Stimulated activated CD4-positive, alpha-beta T cell treated with anti-CD3 and anti-CD28 coated beads, Interleukin-1b, Interleukin-23, amount 100 ng/mL, for 24 hours (primary cell): Measurements from ENCODE around the gene TWF2.
A peak's percentile ranks its signal among the peaks of the same experiment; 100 is the strongest.

Experiments
- DNase-seq, 4 experiments: peaks; one replicate each; pipeline ENCODE4 v3.0.0-alpha.2; 2020; ENCODE audit warnings: low read depth in 4 of 4, low spot score in 1 of 4

Gene TWF2

DNA sequence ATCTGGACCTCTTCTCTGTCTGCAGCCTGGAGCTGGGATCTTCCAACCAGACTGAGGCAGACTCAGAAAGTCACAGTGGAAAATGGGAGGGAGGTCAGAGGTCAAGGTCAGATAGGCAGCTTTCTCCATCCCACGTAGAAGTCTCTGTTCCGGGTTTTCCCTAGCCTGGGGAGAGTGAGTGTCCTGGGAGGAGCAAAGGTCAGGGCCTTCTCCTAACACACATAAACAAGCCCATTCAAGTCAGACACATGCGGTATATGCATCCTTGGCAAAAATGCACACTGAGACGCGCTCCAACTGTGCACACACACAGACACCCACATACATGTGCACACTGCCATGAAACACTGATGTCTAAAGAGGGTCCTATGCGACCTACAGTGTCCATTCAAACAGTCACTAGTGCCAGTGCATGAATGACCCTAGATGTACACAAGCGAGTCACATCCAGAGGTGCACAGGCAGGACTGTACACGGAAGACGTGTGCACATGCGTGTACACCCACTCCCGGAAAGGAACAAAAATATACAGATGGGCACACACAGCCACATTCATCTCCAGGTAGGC lies 681 bp downstream of the TWF2 start:
- no peak for DNase-seq

- no peak for DNase-seq
Measured at GRCh38 chr3:52237657-52238172, 1.2 kb downstream of the TWF2 start.

- no peak for DNase-seq
Measured at GRCh38 chr3:52237006-52237656, 1.8 kb downstream of the TWF2 start.

DNA sequence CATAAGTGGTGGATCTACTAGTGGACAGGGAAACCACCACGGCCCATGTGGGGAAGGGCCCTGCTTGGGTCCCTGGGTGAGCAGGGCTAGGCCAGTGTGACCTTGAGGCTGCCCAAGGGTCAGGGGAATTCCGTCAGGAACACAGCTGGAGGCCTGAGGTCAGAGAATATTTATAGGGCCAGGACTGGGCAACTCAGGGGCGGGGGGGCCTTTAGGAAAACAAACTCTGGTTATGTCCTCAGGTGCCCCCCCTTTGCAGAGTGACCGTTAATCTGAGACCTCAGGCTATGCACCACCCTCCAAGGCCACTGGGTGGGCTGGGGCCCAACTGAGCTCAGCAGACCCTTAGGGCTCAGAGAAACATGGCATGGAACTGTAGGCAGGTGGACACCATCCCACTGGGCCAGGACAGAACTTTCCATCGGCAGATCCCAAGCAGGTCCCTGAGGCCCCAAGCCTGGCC lies 2.5 kb downstream of the TWF2 start:
- DNase-seq: no peak

DNA sequence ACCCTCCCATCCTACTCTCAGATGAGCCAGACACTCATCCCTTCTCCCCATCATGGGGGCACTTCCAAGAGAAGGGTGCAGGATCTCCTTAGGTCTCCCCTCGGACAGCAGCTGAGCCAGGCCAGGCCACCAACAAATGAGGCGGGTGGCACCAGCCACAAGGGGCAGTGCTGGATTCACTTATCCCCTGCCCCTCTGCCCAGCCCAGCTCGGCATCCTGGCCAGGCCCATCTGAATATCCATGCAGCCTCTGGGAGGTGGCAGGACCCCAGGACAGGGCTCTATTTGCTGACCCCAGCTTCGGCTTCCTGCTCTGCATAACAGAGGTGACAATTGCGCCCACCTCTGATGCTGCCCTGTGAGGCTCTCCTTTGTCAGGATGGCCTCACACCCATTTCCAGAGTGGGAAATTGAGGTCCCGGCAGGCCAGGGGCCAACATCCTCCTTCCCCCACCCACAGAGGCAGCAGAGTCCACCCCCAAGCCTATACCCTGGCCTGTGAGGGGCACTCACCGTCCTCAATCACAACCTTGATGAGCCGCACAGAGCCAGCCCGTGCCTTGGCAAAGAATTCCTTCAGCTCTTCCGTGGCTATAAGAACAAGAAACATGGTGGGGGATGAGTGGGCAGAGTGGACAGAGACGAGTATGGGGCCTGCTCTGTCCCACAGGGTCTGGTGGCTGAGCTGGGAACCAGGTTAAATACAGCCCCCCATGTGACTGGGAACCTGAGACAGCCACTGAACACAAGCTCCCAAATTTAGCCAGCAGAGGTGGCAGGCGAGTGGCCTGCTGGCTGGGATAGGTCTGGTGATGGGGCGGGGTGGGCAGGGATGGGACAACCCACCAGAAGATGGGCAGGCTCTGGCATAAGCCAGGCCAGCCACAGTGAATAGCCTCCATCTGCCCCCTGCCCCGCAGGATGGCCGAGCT lies 4.2 kb downstream of the TWF2 start:
- no peak for DNase-seq

GRCh38 chr3:52233968-52234367 lies 5.0 kb downstream of the TWF2 start:
- no peak for DNase-seq

DNA sequence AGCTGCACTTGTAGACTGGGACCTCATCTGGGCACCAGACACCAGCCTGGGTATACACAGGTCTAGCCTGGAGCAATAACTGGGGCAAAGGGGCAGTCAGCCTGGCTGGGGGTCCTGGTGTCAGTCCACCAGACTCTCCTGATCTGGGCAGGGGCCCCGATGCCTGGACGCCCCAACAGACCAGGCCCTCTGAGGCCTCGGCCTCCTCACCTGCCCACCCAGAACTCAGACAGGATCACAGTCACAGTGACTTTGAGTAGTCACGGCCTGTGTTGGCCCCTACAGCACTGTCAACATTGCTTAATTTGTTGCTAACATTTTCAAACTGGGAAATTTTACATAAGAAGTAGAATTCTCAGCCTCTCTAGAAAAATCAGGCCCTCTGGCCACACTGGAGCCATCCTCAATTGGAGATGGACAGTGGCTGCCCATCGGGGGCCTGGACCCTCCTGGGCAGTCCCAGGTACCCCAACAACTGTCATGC lies 5.8 kb downstream of the TWF2 start:
- no peak for DNase-seq

DNA sequence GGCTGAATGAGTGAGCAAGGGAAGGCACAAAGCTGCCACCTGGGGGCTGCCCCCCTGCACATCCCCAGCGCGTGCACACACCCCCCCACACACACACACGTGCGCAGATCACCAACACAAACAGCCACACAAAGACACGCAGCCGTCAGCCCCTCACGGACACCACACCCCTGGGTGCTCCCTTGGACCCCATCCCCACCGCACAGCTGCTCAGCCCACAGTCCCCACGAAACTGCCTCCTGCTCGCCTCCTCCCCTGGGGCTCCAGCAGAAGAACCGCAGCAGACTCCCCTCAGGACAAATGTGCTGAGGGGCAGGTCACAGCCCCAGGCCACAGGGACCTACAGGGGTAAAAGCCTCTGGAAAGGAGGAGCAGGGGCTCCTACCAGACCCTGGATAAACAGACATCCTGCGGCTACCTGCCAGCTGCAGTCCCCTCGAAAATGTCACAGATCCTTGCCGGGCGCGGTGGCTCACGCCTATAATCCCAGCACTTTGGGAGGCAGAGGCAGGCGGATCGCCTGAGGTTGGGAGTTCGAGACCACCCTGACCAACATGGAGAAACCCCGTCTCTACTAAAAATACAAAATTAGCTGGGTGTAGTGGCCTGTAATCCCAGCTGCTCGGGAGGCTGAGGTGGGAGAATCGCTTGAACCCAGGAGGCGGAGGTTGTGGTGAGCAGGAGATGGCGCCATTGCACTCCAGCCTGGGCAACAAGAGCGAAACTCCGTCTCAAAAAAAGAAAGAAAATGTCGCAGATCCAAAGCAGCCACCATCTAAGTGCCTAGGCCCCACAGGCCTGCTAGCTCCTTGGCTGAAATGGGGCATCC lies 6.5 kb downstream of the TWF2 start:
- no peak for DNase-seq

GRCh38 chr3:52231502-52232278 lies 7.3 kb downstream of the TWF2 start:
- DNase-seq: peak; percentile 83 to 95 (median 88)

DNA sequence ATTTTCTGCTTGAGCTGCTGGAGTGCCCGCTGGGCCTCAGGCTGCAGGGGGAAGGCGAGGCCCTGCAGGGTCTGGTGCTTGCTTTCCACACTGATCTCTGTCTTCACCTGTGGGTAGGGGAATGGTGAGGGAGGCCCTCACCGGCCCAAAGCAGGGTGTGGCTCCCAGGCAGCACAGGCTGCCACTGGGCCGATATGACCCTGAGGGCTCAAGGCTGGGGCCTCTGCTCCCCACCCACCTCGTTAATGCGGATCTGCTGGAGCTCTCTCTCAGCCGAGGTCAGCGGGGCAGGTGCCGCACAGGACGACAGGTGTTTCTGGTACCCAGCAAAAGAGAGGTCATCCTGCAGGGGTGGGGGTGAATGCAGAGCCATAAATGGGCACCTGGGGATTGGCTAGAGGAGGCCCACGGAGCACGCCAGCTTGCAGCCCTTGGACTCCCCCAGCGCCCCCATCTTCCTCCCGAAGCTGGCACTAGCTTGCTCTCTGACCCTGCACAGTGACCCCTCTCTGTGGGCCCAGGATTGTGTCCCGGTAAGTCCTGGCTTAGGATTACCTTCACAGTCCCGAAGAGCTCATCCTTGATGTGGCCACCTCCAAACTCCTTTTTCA lies 8.0 kb downstream of the TWF2 start:
- DNase-seq: no peak

DNA sequence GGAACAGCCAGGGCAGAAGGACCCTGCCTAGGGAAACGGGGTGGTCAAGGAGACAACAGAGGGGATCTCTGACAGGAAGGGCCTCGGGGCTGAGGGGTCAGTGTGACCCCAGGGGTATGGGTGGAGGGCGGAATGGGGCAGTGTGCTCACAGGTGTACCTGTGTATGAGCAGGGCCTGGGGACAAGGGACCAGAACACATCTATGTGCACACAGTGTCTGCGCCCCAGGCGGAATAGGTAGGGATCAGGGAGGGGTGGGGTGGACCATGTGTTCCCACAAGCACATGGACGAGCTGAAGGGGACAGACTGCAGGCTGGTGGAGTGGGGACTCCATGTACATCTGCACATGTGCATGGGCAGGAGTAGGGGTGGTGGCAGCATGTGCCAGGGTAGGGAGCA lies 8.5 kb downstream of the TWF2 start:
- no peak for DNase-seq

- no peak for DNase-seq
Measured at GRCh38 chr3:52229656-52230055, 9.3 kb downstream of the TWF2 start.

DNA sequence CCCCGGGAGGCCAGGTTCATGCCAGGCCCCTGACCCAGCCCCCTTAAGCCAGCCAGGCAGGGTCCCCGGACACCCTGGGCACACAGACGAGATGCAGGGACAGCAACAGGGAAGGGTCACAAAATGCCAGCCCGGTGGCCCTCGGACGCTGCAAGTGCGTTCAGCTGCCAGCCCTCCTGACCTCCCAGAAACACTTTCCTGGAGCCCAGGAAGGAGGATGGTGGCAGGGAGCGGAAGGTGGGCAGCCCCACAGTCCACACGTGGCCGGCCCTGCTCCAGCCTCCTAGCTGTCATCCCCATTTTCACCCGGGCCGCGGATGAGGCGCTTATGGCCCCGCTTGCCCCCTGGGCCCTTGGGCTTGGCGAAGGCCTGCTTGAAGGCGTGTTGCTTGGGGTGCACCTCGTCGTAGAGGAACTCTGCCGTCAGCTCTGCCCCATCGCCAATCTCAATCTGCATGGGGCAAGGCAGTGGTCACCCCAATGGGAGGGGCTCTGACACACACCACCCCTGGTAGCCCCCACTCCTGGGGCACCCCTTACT lies 10.1 kb downstream of the TWF2 start:
- no peak for DNase-seq

DNA sequence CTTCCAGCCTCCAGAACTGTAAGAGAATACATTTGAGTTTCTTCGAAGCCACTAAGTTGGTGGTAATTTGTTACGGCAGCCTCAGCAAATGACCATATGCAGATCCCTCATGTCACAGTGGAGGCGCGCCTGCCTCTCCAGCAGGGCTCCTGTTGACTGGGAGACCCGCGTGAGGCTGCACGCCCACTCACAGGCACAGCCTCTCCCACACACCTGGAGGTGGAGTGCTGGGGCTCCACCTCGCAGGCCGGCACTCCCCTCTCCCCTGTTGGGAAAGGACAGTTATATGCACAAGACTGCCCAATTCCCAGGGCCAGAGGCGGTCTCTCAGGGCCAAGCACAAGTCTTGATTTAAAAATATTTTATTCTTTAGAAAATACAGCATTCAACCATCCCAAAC lies 10.7 kb downstream of the TWF2 start:
- DNase-seq: no peak

- no peak for DNase-seq
Measured at GRCh38 chr3:52227766-52228165, 11.2 kb downstream of the TWF2 start.

DNA sequence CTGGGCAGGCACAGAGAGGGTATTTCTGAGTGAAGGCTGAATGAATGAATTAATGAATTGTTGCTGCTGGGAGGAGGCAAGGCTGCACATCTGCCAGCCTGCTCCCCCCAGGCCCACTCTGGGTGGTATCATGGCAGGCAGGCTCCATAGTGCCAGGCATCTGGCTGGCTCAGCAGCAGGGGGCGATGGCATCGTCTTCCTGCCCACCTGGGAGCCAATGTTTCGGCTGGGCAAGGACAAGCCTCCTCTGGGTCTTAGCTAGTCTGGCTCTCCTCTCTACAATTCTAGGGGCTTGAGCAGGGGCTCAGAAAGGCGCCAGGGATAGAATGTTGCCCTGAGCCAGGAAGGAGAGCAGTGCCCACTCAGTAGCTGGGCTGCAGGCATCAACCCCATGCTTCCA lies 11.8 kb downstream of the TWF2 start:
- no peak for DNase-seq

DNA sequence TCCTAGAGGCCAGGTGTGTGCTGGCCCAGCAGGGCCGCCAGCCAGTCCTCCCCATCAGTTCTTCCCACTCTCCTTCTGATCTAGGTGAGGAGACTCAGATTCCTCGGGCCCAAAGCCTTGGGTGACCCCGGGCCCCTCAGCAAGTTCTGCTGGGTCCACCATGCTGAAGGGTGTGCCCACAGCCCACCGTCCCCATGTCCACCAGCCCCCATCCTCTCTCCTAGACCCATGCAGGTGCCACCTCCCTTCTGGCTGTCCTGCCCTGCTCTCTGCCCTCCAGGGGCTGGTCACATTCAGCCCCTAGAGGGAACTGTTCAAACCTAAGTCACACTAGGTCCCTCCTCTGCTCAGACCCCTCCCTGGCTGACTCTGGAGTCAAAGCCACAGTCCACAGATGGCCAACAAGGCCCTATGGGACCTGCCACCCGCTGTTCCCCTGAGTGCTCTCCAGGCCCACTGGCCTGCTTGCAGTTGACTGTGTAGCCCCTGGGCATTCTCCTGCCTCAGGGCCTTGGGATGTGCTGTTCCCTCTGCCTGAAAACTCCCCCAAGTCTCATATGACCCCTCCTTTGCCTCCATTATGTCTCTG lies 12.6 kb downstream of the TWF2 start:
- no peak for DNase-seq

GRCh38 chr3:52225452-52226228 lies 13.3 kb downstream of the TWF2 start, which contains the start of gene TLR9:
TSS of gene TLR9 (minus strand) at chr3:52225645. CDS start at chr3:52225529, 116 bp downstream.
- DNase-seq: no peak
